HUDEP-2 (cell line): ENCODE results near the gene ROMO1.
A peak's percentile ranks its signal among the peaks of the same experiment; 100 is the strongest.

Experiments used
- DNase-seq, 76 experiments: peaks; one replicate each; lab custom pipeline; 2025; ENCODE audit not compliant: unreplicated experiment in 76 of 76; lab: John Stamatoyannopoulos, UW

The ROMO1 gene

GRCh38 chr20:35729283-35729807 lies 30.1 kb downstream of the ROMO1 start:
- DNase-seq, result no peak

DNA sequence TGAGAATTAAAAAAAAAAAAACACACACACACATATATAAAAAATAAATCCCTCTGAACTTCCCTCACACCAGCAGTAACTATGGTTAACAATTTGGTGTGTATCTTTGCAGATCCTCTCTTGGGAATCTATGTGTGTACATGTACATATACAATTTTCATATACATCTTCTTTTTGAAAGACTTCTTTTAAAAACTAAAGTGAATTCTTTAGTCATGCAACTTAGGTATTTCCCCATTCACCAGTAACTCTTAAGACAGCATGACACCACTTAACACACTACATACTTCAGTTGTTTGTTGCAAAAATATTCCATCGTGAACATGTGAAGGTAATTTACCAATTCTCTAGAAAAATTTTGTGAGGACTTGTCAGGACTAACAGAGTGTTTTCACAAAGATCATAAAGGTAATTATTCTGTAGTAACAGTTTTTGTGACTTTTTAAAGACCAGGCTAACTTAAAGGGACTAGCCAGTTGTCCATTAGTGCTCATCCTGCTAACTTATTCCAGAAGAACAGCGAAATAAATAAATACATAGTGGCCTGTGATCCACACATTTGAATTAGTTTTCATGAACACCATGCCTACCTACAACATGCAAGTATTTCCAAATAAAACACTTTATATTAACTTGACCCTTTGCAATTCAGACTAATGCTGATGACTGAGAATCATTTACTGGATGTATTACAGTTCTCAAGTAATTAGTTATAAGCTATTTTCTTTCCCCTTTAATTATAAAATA lies 30.8 kb downstream of the ROMO1 start:
- DNase-seq, result no peak

DNA sequence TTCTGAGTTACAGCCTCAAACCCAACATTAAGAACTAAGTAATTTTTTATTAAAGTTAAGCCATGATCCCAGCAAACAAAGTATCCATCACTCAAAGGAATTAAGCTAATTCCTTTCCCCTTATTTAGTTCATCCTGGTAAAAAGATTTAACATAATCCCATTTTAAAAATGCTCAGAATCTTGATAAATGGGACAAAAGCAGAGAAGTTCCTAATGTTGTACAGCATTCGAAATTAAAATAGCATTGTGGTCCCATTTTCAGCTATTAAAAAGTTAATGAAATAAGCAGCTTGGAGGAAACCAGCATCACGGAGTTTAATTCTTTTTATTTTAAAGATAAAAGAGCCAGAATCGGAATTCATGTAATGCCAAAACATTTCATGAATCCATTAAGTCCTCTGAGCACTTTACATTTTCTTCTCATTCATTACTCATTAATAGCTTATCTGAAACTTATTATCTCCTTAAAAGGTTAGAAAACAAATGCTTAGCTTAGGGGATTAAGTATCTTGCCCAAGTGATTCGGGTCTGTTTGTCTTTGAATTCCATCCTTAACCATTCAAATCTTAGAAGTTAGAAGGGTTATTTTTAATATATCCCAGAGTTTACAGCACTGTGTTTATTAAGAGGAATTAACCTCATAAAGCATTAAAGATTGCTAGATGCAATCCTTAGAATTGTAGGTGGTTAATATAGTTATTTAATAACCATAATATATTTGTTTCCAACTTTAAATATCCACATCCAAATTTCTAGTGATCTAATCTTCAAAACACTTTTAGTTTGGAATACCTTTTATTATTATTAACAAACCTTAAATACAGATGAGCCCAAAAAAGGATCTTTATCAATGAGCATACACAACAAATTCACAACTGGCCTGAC lies 31.6 kb downstream of the ROMO1 start:
- DNase-seq, result no peak

DNA sequence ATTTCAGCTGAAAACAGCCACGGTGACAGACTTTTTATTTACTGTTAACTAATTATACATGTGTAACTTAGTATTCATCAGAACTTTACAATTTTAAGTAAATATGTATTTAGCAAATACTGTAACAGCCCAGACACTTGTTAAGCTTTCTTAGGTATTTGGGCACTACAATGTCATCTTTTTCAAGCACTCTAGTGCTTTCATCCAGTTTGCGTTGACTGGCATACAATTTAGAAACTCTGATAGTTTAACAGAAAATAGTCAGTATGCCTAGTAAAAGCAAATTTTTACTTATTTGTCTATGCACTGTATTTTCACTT lies 32.2 kb downstream of the ROMO1 start:
- DNase-seq, result no peak

DNA sequence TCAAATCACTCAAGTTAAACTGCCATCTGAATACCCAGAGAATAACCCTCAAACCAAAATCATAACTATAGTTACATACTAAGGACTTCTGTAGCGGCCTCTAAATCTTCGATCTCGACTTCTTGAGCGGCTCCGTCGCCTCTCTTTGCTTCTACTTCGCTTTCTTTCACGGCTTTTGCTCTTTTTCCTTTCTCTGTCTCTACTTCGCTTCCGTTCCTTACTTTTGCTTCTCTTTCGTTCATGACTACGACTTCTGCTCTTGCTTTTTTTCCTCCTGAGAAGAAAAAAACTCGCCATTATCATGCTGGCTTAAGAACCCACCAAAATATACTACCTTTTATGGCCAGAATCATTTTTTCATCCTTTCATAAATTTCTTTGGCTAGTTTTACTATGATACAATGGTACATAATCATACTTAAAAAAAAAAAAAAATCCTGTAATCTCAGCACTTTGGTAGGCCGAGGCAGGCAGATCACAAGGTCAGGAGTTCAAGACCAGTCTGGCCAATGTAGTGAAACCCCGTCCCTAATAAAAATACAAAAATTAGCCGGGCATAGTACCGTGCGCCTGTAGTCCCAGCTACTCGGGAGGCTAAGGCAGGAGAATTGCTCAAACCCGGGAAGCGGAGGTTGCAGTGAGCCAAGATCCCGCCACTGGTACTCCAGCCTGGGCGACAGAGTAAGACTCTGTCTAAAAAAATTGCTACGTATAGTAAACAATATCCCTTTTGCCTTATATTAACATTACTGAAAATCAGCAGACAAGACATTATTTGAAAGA lies 32.8 kb downstream of the ROMO1 start:
- no peak for DNase-seq

DNA sequence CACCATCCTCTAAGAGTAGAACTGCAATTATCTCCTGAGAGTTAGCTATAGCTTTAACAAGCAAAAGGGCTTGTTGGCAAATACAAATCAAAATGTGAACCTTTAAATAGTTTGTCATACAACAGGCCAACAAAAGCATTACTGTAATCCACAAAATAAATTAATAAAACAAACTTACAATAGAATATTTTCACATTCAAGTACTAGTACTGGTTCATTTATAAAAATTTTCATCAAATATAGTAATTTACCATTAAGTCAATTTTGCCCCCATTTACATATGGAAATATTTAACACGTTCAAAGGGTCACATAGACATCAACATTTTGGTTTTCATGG lies 33.4 kb downstream of the ROMO1 start:
- no peak for DNase-seq

DNA sequence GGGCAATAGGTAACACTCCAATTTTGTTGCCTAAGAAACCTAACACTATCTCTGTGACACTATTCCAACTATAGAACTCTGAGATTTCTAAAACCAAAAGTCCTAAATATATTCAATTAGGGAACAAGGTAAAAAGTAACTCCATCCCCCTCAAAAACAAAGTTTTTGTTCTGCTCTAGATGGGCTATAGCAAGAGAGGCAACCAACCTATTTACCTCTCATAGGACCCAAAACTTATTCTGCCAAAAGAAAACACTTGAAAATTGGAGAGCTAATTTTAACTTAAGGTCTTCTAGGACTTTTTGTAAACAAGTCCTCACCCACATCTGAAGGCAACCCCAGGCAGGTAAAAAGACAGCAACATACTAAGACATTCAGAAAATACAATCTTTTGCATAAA lies 35.2 kb downstream of the ROMO1 start:
- no peak for DNase-seq

DNA sequence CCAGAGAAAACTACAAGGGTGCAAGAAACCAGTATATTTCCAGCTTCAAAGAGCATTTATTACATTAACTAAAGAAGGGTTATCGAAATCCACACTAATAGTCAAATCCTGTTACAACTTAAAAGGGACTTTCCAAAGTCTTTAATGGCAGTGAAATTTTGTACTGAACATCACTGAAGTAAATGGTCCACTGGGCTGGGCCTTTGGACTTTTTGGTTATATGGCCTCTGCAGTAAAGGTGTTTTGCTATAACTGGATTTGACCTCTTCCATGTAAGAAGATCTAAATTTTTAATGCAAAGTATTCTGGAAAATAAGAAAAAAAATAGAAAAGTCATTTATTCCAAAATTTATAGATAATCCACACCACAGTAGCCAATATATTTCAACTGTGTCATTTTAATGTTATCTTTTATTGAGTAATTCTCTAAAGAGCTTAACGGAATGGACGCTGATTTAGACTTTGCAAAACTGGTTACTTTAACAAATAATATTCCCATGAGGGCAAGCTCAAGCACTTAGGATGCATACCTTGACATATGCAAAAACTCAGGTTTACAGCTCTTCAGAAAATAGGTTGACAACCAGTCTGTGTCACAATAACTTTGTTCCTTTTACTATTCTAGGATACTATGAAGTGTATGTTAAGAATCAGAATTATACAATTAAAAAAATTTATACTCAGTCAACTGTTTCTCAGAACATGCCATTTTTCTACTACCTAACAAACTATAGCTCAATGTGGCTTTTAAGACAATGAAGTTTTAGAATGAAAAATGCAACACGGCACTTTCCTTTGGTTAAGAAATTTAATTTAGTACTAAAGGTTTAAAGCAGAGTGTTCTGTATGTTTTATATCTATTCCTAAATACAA lies 35.8 kb downstream of the ROMO1 start:
- no peak for DNase-seq

- DNase-seq, result no peak
Measured at GRCh38 chr20:35735826-35736470, 36.7 kb downstream of the ROMO1 start.

DNA sequence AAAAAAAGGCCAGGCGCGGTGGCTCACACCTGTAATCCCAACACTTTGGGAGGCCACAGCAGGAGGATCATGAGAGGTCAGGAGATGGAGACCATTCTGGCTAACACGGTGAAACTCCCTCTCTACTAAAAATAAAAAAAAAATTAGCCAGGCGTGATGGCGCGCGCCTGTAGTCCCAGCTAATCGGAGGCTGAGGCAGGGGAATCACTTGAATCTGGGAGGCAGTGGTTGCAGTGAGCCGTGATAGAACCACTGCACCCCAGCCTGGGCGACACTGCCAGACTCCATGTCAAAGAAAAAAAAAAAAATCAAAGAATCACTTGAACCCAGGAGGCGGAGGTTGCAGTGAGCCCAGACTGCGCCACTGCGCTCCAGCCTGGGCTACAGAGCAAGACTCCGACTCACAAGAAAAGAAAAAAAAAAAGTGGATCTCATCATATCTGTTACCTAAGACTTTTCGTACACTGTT lies 38.7 kb downstream of the ROMO1 start:
- no peak for DNase-seq

- DNase-seq, result no peak
Measured at GRCh38 chr20:35738410-35739179, 39.4 kb downstream of the ROMO1 start.

GRCh38 chr20:35739294-35740163 lies 40.3 kb downstream of the ROMO1 start:
- peak in 13 of 76 experiments; percentile 1 to 43 (median 18) for DNase-seq

DNA sequence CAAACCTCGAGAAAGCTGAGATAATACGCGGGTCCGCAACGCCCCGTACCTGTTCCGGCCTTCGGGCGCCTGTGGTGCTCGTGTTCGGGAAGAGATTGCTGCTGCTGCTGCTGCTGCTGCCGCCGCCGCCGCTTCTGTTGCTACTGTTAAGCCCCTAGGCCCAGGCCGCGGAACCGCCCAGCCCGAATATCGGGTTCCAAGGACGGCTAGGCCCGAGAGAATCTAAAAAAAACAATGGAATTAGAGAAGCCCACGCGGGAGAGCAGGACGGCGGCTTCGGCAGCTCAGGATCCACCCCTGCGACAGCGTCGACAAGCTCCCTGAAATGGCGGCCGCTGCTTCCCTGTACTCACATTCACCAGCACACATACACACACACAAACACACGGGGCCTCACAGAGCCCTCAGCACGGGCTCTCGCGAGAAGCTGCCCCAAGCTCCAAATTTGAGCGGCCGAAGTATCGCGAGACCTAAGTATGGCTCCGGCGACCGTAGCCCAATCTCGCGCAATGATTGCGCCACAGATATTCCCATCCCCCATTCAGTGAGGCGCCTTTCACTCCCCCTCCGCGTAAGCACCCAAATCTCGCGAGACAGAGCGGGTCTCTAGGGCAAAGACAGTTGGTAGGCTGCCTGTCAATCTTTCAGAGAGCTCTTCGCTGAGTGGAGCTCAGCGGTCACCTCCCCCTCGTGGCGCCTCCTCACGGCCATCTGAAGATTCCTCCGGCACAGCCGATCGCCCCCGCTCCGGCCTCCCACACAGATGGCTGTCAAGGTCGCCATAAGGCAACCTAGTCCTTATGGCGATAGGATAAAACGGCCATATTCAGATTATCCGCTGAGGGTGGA lies 42.9 kb downstream of the ROMO1 start, which contains the start of gene RBM39:
Gene RBM39 (minus strand): TSS at position 369 of the 849 bp plus-strand sequence. CDS start 1,386 bp downstream, outside the sequence.
- DNase-seq, result peak; percentile 76 to 100 (median 99)

DNA sequence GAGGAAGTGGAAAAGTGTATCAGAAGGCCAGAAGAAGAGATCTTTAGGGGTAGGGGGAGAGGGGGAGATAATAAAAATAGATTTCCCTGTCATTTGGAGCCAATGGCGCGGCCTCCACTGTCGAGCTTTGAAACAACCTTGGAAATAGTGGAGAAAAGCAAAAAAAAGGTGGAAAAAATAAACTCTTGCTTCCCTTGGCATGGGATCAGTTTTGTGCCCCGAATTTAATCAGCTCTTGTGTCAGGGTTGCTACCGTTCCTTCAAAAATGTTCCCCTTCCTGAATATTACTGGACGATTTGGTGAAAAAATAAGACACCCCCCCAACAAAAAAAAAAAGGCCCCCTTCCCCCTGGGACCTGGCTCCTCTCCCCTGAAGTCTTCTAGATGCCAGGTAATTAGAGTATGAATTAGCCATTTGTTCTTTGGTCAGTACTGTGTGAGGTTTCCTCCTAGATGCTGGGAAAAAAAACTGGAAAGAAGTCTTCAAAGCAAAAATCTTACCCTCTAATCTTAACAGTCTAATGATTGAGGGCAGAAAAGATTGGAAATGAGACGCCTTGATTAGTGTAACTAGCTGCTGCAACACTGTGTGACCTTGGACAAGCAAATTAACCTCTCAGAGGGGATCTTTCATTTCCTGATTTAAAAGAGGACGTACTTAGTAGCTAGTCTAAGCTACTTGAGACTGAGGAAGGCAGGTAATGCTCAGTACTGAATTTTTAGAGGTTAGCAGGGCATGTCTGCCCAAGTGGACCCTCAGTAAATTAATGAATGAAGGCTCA lies 43.7 kb downstream of the ROMO1 start:
- DNase-seq, result peak in 12 of 76 experiments; percentile 1 to 54 (median 10)

GRCh38 chr20:35743693-35744491 lies 44.7 kb downstream of the ROMO1 start:
- DNase-seq, result peak in 2 of 76 experiments; percentile 5 to 10
